GM03348 (cell line): Measurements from ENCODE around the gene HUWE1.
"Not testable (repeated sequence)": the region's sequence is repeated elsewhere in the genome, so short reads cannot be mapped to it uniquely, and the experiment has no call there.

ENCODE experiments used
- DNase-seq: peaks from one replicate; pipeline ENCODE4 v3.0.0; 2012; ENCODE audit warnings: low spot score

HUWE1 gene

GRCh38 chrX:53686151-53686885 lies at the start of gene HUWE1:
HUWE1 (minus strand) TSS chrX:53686719; CDS start chrX:53654107, 32,612 bp downstream.
- DNase-seq, result peak; percentile 86

- no peak for DNase-seq
These were observed 46.3 kb upstream of the HUWE1 start for GRCh38 chrX:53732797-53733196.

DNA sequence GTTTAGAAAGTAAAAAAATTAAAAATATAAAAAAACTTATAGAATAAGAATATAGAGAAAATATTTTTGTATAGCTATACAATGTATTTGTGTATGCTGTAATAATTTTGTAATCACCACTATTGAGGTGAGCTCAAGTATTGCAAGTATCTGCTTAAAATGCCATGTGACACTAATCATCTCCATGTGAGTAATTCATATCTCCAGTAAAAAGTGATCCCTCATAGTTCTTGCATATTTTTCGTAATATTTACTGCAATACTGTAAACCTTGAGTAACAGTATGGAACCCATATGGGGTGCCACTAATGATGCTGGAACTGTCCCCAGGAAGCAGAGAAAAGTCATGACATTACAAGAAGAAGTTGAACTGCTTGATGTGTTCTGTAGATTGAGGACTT lies 43.2 kb upstream of the HUWE1 start:
- no peak for DNase-seq

DNA sequence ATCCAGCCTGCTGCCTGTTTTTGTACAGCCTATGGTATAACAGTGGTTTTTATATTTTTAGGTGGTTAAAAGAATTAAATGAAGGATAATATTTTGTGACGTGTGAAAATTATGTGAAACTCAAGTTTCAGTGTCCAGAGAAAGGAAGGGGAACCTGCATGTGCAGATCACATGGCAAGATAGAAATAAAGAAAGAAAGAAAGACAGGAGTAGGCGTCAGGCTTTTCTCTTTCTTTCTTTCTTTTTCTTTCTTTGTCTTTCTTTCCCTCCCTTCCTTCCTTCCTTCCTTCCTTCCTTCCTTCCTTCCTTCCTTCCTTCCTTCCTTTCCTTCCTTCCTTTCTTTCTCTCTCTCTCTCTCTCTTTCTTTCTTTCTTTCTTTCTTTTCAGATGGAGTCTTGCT lies 42.0 kb upstream of the HUWE1 start:
- no peak for DNase-seq

DNA sequence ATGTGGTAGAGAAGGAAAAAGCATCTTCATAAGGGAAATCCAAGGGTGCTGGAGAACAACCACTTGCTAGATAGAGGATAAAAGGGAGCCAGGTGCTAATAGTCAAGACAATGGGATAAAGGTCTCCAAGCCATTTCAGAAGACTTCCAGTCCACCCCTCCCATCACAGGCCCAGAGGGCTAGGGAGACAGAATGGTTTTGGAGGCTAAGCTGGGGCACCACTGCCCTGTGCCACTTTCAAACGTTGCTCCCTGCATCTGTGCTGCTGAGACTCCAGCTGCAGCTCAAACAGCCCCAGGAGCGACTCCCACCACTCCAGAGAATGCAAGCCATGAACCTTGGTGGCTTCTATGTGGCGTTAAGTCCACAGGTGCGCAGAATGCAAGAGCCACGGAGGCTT lies 38.4 kb upstream of the HUWE1 start:
- no peak for DNase-seq

GRCh38 chrX:53723381-53723780 lies 36.9 kb upstream of the HUWE1 start:
- no peak for DNase-seq

DNA sequence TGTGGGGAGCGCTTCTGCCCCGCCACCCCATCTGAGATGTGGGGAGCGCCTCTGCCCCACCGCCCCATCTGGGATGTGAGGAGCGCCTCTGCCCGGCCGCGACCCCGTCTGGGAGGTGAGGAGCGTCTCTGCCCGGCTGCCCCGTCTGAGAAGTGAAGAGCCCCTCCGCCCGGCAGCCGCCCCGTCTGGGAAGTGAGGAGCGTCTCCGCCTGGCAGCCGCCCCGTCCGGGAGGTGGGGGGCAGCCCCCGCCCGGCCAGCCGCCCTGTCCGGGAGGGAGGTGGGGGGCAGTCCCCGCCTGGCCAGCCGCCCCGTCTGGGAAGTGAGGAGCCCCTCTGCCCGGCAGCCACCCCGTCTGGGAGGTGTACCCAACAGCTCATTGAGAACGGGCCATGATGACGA lies 35.1 kb upstream of the HUWE1 start:
- not testable (repeated sequence) for DNase-seq

DNA sequence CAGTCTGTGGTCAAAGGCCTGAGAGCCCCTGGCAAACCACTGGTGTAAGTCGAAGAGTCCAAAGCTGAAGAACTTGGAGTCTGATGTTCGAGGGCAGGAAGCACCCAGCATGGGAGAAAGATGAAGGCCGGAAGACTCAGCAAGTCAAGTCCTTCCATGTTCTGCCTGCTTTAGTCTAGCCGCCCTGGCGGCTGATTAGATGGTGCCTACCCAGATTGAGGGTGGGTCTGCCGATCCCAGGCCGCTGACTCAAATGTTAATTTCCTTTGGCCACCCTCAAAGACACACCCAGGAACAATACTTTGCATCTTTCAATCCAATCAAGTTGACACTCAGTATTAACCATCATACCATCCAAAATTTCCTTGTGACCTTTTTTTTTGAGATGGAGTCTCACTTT lies 33.1 kb upstream of the HUWE1 start:
- not testable (repeated sequence) for DNase-seq

DNA sequence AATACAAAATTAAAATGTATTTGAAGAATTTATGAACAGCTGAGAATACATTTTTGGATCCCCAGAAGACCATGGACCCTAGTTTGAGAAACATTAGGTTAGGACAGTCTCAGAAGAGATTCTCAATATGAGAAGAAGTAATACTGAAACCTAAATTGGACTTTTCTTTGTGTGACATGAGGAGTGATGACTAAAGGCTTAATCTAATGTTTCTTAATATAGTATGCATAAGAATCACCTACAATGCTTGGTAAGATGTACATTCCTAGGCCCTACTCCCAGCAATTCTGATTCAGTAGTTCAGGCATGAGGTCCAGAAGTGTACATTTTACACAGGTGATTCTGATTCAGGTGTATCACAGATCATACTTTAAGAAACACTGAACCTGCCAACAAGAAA lies 31.6 kb upstream of the HUWE1 start:
- DNase-seq, result no peak

DNA sequence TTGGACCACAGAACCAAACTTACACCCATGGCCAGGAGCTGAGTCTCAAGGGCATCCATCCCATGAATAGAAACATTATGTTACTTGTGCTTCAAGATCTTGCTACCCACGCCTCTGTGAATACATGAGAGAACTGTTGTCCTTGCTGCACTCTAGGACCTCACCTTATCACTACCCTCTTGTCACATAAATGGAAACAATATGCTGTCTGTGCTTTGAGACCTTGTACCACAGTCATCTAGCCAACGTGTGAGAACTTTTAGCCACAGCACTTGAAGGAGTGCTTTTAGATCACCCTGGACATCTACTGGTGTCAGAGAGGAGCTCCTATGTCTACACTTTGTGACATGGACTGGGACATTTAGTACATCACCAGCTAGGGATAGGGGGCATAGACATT lies 30.7 kb upstream of the HUWE1 start:
- no peak for DNase-seq

DNA sequence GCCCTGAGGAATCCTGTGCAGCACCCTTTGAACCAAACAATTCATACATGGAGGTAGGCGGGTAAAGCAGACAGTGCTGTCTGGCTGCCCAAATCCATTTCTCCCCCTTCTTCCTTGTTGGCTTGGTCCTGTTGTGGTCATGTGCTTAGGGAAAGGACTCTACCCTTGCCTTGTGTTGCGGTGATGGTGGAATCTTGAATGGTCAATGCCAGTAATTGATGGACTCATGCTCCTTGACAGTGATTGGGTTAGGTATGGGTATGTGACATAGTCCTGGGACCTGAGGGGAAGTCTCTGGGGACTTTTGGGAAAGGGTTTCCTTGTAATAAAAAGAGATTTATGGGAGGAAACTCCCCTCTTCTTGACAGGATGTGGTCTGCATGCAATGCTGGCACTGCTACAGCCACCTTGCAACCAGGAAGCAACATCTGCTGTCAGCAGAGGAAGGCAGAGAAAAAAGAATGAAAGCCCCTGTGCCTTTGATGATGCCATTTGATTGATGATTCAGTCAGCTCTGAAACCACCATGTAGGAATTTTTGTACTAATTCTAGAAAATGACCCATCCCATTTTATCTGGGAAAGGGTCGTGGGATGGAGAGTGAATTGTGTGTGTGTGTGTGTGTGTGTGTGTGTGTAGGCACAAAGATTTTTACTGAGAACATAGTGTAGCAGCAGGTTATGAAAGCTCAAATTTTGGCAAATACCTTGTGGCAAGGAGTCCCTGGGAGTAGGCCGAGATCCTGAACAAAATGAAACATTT lies 30.0 kb upstream of the HUWE1 start:
- no peak for DNase-seq

- DNase-seq, result no peak
These were observed 28.9 kb upstream of the HUWE1 start for GRCh38 chrX:53715346-53715924.

GRCh38 chrX:53714580-53715345 lies 28.2 kb upstream of the HUWE1 start:
- no peak for DNase-seq

DNA sequence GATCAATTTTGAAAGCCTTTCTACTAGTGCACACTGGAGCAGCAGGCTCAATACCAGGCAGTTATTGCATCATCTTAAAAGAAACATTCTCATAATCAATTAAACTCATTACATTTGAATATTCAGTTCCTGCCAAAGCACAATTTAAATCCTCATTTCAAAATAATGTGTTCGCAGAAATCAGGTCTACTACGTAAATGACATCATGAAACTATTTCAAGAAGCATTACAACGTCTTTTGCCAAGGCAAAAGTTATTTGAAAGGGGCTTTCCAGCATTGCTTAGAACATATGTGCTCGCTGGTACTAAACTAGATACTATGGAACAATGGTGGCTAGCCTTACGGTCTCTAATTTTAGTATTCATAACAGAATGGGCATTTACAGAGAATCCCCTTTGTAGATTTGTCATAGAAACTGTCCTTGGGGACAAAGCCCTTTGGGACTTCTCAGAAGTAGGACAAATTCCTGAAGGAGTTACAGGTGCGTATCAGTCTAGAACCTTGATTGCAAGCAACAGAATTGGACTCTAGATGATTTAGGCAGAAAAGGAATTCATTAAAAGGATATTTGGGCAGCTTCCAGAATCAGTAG lies 27.6 kb upstream of the HUWE1 start:
- no peak for DNase-seq

DNA sequence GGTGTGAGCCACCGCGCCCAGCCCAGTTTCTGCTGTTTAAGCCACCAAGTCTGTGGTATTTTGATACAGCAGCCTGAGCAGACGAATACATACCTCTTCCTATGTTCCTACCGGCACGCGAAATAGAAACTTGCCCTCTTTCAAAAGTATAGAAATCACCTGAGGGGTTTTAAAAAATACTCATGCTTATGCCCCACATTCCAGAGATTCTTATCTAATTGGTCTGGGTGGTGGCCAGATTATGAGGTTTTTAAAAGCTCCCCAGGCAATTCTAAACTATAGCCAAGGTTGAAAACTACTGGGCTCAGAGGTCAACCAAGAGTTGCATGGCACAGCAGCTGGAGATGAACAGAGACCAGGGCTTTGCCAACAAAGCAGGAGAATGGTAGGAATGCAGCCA lies 24.9 kb upstream of the HUWE1 start:
- no peak for DNase-seq

DNA sequence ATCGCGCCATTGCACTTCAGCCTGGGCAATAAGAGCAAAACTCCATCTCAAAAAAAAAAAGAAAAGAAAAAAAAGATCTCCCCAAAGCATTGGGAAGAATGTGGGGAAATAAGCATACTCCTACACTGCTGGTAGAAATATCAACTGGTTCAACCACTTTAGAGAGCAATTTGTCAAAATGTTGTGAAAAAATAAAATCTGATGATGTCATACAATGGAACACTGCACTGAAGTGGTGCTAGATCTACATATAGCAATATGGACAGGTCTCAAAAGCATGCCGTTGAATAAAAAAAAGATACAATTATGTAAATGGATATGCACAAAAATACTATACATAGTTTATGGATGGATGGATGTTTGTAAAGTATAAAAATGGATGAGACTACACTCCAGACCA lies 18.3 kb upstream of the HUWE1 start:
- DNase-seq, result no peak

DNA sequence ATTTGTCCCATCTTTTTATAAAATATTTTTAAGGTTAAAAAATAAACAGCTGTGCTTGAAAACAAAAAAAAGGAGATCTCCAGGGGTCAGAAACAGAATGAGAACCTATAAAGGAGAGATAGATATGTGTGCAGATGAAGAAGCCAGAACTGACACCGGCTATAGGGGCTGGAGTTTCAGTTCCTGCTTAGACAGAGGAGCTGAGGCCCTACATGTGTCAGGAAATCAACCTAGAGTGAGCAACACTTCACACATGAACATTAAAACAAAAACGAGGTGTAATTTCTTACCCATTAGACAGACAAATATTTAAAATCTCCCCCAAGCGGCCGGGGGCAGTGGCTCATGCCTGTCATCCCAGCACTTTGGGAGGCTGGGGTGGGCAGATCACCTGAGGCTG lies 17.8 kb upstream of the HUWE1 start:
- no peak for DNase-seq

- DNase-seq, result no peak
These were observed 9.5 kb upstream of the HUWE1 start for GRCh38 chrX:53695946-53696549.

DNA sequence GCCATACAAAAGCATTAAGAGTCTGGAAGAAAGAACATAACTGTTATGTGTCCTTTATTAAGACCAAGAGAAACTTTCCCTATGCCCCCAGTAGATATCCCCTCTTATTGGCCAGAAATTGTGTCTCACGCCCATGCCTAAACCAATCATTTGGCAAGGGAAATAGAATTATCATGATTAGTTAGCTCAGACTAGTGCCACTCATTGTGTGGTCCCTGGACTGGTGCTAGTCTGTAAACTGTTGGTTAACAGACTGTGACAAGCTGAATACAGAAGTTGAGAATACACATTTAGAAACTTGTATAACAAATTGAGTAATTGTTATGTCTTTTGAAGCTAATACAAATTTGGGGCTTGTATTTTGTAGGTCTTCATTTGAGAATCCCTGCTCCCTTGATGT lies 8.1 kb upstream of the HUWE1 start:
- DNase-seq, result no peak

DNA sequence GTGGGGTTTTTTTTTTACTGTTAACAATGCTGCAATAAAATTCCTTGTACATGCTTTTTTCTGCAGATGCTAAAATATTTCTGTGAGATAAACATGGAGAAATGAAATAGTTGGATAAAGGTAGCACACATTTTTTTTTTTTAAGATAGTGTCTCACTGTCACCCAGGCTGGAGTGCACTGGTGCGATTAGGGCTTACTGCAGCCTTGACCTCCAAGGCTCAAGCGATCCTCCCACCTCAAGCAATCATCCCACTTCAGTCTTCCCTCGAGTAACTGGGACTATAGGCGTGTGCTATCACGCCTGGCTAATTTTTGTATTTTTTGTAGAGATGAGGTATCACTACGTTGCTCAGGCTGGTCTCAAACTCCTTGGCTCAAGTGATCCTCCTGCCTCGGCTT lies 1.8 kb upstream of the HUWE1 start:
- no peak for DNase-seq

GRCh38 chrX:53685711-53686110 lies 808 bp downstream of the HUWE1 start:
- no peak for DNase-seq
